Fibroblast of skin of abdomen (primary cell): ENCODE results near the gene ZFX. TPM values are rescaled to one million over a fixed set of nuclear protein-coding genes. Genes with fewer than 3 reads are reported as not detected.
"Not testable (repeated sequence)": the region's sequence is repeated elsewhere in the genome, so short reads cannot be mapped to it uniquely, and the experiment has no call there.

Experiments used
- DNase-seq: peaks from one replicate; pipeline ENCODE4 v3.0.0-alpha.2; 2013
- polyA plus RNA-seq, 2 experiments: library from polyadenylated mRNA; unstranded; fragments of 120-200 nt; gene quantifications; one replicate each; pipeline ENCODE4 v1.2.1, GENCODE V29; 2013; ENCODE audit not compliant: insufficient read length in 2 of 2

Gene ZFX
- 13.3 TPM for polyA plus RNA-seq (2013, experiment 1 of 2; ENCODE audit: insufficient read length)
- 12.4 TPM for polyA plus RNA-seq (2013, experiment 2 of 2; ENCODE audit: insufficient read length)

GRCh38 chrX:24149351-24150050, at the start of gene ZFX:
TSS of gene ZFX (plus strand) at chrX:24149729. CDS start at chrX:24172743, 23,014 bp downstream.
- DNase-seq: peak; percentile 64

- peak; percentile 38 for DNase-seq
These were observed 48.8 kb upstream of the ZFX start for GRCh38 chrX:24100713-24101112.

- DNase-seq: no peak
These were observed 39.5 kb upstream of the ZFX start for GRCh38 chrX:24110069-24110468.

- DNase-seq: peak; percentile 50
These were observed 36.3 kb upstream of the ZFX start for GRCh38 chrX:24113181-24113580.

GRCh38 chrX:24117258-24117657, 32.3 kb upstream of the ZFX start:
- DNase-seq: peak; percentile 69

GRCh38 chrX:24124244-24124799, 25.2 kb upstream of the ZFX start:
- DNase-seq: no peak

GRCh38 chrX:24125028-24125612, 24.4 kb upstream of the ZFX start:
- no peak for DNase-seq

- DNase-seq: no peak
These were observed 18.1 kb upstream of the ZFX start for GRCh38 chrX:24131476-24131875.

GRCh38 chrX:24133312-24133711, 16.2 kb upstream of the ZFX start:
- DNase-seq: no peak

- DNase-seq: not testable (repeated sequence)
These were observed 13.8 kb upstream of the ZFX start for GRCh38 chrX:24135768-24136167.

- DNase-seq: no peak
These were observed 12.3 kb upstream of the ZFX start for GRCh38 chrX:24137192-24137591.

GRCh38 chrX:24143982-24144381, 5.5 kb upstream of the ZFX start:
- not testable (repeated sequence) for DNase-seq

GRCh38 chrX:24144528-24144927, 5.0 kb upstream of the ZFX start:
- DNase-seq: no peak

GRCh38 chrX:24145303-24146186, 4.0 kb upstream of the ZFX start:
- DNase-seq: peak; percentile 73

GRCh38 chrX:24146283-24146949, 3.1 kb upstream of the ZFX start:
- DNase-seq: peak; percentile 44

- DNase-seq: no peak
These were observed 2.4 kb upstream of the ZFX start for GRCh38 chrX:24147165-24147564.

- DNase-seq: no peak
These were observed 1.4 kb upstream of the ZFX start for GRCh38 chrX:24148121-24148520.

GRCh38 chrX:24148535-24149350, 786 bp upstream of the ZFX start:
- peak; percentile 81 for DNase-seq

- peak; percentile 90 for DNase-seq
These were observed 692 bp downstream of the ZFX start for GRCh38 chrX:24150051-24150790.

GRCh38 chrX:24150898-24151297, 1.4 kb downstream of the ZFX start:
- DNase-seq: no peak

- DNase-seq: no peak
These were observed 2.0 kb downstream of the ZFX start for GRCh38 chrX:24151513-24151912.
